Tibial nerve (tissue), 3 donors: ENCODE data around the gene TEC.

ENCODE experiments used
- EP300 ChIP-seq, 2 donors: sonication (generic); formaldehyde crosslinking; IDR thresholded peaks; one replicate each; pipeline ENCODE4 v1.6.1; 2017; ENCODE audit warnings: antibody characterized with exemption in 2 of 2, mild to moderate bottlenecking in 1 of 2
- POLR2A ChIP-seq, 2 donors: fragments of 450-650 bp; IDR thresholded peaks; one replicate each; pipeline ENCODE4 v1.6.1; 2017; ENCODE audit warnings: antibody characterized with exemption in 2 of 2, mild to moderate bottlenecking in 2 of 2, moderate library complexity in 2 of 2

DNA sequence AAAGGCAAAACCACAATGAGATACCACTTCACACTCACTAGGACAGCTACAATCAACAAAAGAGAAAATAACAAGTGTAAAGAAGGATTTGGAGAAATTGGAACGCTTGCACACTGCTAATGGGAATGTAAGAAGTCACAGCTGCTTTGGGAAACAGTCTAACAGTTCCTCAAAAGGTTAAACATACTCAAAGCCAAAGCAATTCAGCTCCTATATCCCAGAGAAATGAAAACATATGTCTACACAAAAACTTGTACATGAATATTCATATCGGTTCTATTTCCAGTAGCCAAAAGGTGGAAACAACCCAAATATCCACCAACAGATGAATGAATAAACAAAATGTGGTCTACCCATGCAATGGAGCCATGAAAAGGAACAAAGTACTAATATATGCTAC, 64.0 kb downstream of the TEC start:
- TF ChIP-seq EP300 (IDR thresholded peaks at IDR 0.05), result no peak
- no peak for TF ChIP-seq POLR2A (IDR thresholded peaks at IDR 0.05)
